T-helper 2 cell (primary cell): ENCODE results near the gene MMP25.

Source experiments
- DNase-seq, 5 experiments: peaks; one replicate each; pipeline versions ENCODE4 v3.0.0 to v3.0.0-alpha.2; 2012 to 2022

The MMP25 gene

GRCh38 chr16:3096362-3096761 lies 50.0 kb downstream of the MMP25 start:
- no peak for DNase-seq

GRCh38 chr16:3097266-3097665 lies 50.9 kb downstream of the MMP25 start:
- no peak for DNase-seq

GRCh38 chr16:3098459-3099394 lies 52.4 kb downstream of the MMP25 start, which contains the start of gene ZSCAN10:
Gene ZSCAN10 (minus strand): TSS chr16:3099294. CDS start chr16:3092937, 6,357 bp downstream.
- no peak for DNase-seq

GRCh38 chr16:3099395-3099731 lies 53.0 kb downstream of the MMP25 start:
- no peak for DNase-seq

- DNase-seq: peak; percentile 76 to 94 (median 89)
Measured at GRCh38 chr16:3099732-3100499, 53.6 kb downstream of the MMP25 start.

GRCh38 chr16:3101018-3101840 lies 54.9 kb downstream of the MMP25 start:
- DNase-seq: peak in 3 of 5 experiments; percentile 30 to 81 (median 36)

GRCh38 chr16:3101841-3102470 lies 55.6 kb downstream of the MMP25 start:
- DNase-seq: peak in 1 of 5 experiments; percentile 62

- peak; percentile 80 to 94 (median 84) for DNase-seq
Measured at GRCh38 chr16:3106205-3106928, 60.0 kb downstream of the MMP25 start.
